IPS DF 4.7 (cell line): ENCODE measurements around the gene KRTAP5-11.
"Not testable (repeated sequence)": the region's sequence is repeated elsewhere in the genome, so short reads cannot be mapped to it uniquely, and the experiment has no call there.

Experiments
- DNase-seq: peaks from one replicate; pipeline ENCODE4 v3.0.0-alpha.2; 2013; ENCODE audit warnings: low spot score; ENCODE audit errors: extremely low read depth

Gene KRTAP5-11

GRCh38 chr11:71582309-71582895 lies at the start of gene KRTAP5-11:
KRTAP5-11 (minus strand) TSS chr11:71582875; CDS start chr11:71582837, 38 bp downstream.
- DNase-seq = no peak

GRCh38 chr11:71631551-71631950 lies 48.9 kb upstream of the KRTAP5-11 start:
- not testable (repeated sequence) for DNase-seq

GRCh38 chr11:71630071-71630470 lies 47.4 kb upstream of the KRTAP5-11 start:
- DNase-seq = not testable (repeated sequence)

- not testable (repeated sequence) for DNase-seq
Measured at GRCh38 chr11:71628943-71629342, 46.3 kb upstream of the KRTAP5-11 start.

- DNase-seq = not testable (repeated sequence)
Measured at GRCh38 chr11:71623226-71623625, 40.6 kb upstream of the KRTAP5-11 start.

- DNase-seq = not testable (repeated sequence)
Measured at GRCh38 chr11:71622561-71622960, 39.9 kb upstream of the KRTAP5-11 start.

- not testable (repeated sequence) for DNase-seq
Measured at GRCh38 chr11:71615003-71615402, 32.3 kb upstream of the KRTAP5-11 start.

GRCh38 chr11:71614366-71614917 lies 31.8 kb upstream of the KRTAP5-11 start:
- not testable (repeated sequence) for DNase-seq

GRCh38 chr11:71613931-71614330 lies 31.3 kb upstream of the KRTAP5-11 start:
- not testable (repeated sequence) for DNase-seq

- not testable (repeated sequence) for DNase-seq
Measured at GRCh38 chr11:71611218-71611910, 28.7 kb upstream of the KRTAP5-11 start.

- DNase-seq = not testable (repeated sequence)
Measured at GRCh38 chr11:71608272-71608671, 25.6 kb upstream of the KRTAP5-11 start.

GRCh38 chr11:71607520-71608216 lies 25.0 kb upstream of the KRTAP5-11 start:
- DNase-seq = not testable (repeated sequence)

- DNase-seq = not testable (repeated sequence)
Measured at GRCh38 chr11:71606853-71607519, 24.3 kb upstream of the KRTAP5-11 start.

- DNase-seq = not testable (repeated sequence)
Measured at GRCh38 chr11:71604798-71605488, 22.3 kb upstream of the KRTAP5-11 start.

GRCh38 chr11:71603221-71603620 lies 20.5 kb upstream of the KRTAP5-11 start:
- DNase-seq = not testable (repeated sequence)

- not testable (repeated sequence) for DNase-seq
Measured at GRCh38 chr11:71589546-71589920, 6.9 kb upstream of the KRTAP5-11 start.

- DNase-seq = peak; percentile 22
Measured at GRCh38 chr11:71588822-71589545, 6.3 kb upstream of the KRTAP5-11 start.

- DNase-seq = not testable (repeated sequence)
Measured at GRCh38 chr11:71588314-71588713, 5.6 kb upstream of the KRTAP5-11 start.

GRCh38 chr11:71585673-71586072 lies 3.0 kb upstream of the KRTAP5-11 start:
- not testable (repeated sequence) for DNase-seq

GRCh38 chr11:71582969-71583368 lies 294 bp upstream of the KRTAP5-11 start:
- DNase-seq = not testable (repeated sequence)
